ENCODE measurements around the gene KCND3. TPM values are rescaled to one million over a fixed set of nuclear protein-coding genes. Genes with fewer than 3 reads are reported as not detected.
"Not testable (repeated sequence)": the region's sequence is repeated elsewhere in the genome, so short reads cannot be mapped to it uniquely, and the experiment has no call there.

Gene KCND3
- total RNA-seq, 1 donor from 2014 or later, result 24.7 TPM

- DNase-seq (ENCODE audit: low spot score) (no peak), ATAC-seq (no peak)
These were observed 170.9 kb downstream of the KCND3 start for GRCh38 chr1:111818546-111818945.

GRCh38 chr1:111818081-111818480 is 171.4 kb downstream of the KCND3 start:
- DNase-seq (ENCODE audit: low spot score) (no peak), ATAC-seq (no peak)

DNA sequence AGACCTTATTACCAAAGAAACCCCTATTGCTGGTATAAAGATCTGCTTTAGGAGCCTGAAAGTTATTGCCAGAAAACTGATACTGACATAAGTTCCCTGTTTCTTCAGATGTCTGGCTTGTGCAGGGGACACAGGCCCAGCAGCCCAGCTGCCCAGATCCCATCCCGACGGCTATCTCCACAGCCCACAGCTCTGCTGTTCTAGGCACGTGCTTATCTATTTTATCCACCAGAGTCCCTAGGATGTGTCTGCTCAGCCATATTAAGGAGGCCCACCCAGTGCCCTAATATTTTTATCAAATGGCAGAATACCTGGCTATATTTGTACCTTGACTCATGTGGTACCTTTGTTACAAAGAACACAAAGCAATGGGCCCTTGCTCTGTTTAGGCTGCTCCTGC is 174.8 kb downstream of the KCND3 start:
- no peak for DNase-seq (ENCODE audit: low spot score)
- no peak for ATAC-seq

- ATAC-seq, result no peak
- DNase-seq (ENCODE audit: low spot score), result no peak
These were observed 175.2 kb downstream of the KCND3 start for GRCh38 chr1:111814305-111814628.

GRCh38 chr1:111813440-111814304 is 175.8 kb downstream of the KCND3 start:
- peak; percentile 55 for ATAC-seq
- no peak for DNase-seq (ENCODE audit: low spot score)

GRCh38 chr1:111812306-111812705 is 177.2 kb downstream of the KCND3 start:
- no peak for DNase-seq (ENCODE audit: low spot score)
- ATAC-seq, result no peak

DNA sequence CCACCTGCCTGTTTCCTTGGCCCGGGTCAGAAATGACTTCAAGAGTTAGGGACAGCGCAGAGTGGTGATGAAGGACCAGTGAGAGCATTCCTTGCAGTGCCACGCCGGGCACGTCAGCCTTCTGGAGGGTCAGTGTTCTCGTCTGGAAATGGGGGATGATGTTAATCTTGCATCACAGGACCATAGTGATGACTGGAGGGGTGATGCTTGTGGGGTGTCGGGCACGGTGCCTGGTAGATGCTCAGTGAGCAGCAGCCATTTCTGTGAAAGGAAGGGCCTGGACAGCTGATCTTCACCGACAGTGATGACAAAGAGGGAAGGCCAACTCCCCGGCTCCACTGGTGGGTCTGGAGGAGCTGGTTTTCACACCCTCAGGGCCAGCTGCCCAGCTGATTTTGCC is 177.6 kb downstream of the KCND3 start:
- DNase-seq (ENCODE audit: low spot score), result no peak
- no peak for ATAC-seq

DNA sequence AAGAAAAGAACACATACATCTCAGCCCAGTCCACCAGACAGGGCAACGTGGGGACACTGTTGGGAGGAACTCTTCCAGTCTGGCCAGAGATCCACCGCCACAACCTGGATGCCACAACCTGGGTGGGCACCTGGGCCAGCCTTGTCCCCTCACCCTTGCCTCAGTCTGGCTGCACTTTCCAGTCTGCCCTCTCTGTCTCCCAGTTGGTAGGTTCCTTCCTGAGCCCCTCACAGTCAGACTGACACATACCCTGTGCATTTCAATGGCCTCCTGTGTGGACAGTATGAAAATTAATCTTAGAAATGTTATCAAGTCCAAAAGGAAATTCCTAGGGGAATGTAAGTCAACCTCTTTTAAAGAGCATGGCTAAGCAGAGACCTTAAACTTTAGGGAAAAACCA is 184.2 kb downstream of the KCND3 start:
- DNase-seq (ENCODE audit: low spot score) (no peak), ATAC-seq (no peak)

GRCh38 chr1:111804776-111805175 is 184.7 kb downstream of the KCND3 start:
- ATAC-seq (no peak), DNase-seq (ENCODE audit: low spot score) (no peak)

DNA sequence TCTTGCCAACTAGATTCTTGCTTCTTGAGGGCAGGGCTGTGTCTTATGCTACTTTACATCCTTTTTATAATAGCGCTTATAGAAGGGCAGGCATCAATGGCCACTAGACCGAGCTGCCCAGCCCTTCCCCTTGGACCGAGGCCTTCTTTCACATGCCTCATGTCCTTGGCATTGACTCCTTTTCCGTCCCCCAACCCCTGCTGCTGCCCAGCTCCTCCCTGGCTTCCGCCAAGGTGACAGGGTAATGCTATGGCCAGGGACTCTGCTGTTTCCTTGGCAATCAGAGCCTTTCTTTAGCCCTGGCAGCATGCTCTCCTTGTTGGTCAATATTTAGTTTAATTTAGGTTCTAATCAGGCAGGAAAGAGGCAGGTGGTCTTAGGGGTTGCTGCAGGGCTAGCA is 185.5 kb downstream of the KCND3 start:
- ATAC-seq (no peak), DNase-seq (ENCODE audit: low spot score) (no peak)

GRCh38 chr1:111802984-111803383 is 186.5 kb downstream of the KCND3 start:
- ATAC-seq, result no peak

DNA sequence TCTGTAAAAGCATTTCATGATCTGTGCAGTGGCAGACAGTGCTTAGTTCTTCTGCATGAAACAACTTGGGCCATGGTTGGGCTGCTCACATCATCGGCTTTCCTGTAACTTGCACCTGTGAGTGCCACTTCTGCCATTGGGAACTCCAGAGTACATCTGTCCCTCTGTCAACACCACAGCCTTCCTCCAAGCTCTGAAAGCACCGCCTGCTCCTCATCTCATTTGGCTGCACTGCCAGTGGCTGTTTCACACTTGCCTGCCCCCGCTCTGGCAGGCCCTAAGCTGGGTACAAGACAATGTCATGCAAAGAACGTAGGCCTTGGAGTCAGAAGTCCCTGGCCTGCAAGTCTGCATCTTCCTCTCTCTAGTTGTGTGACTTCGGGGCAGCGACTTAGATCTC is 187.4 kb downstream of the KCND3 start:
- ATAC-seq (no peak), DNase-seq (ENCODE audit: low spot score) (no peak)

More at GRCh38 chr1:111802984-111803383, 186.5 kb downstream of the KCND3 start:
- DNase-seq (ENCODE audit: low spot score), result no peak

DNA sequence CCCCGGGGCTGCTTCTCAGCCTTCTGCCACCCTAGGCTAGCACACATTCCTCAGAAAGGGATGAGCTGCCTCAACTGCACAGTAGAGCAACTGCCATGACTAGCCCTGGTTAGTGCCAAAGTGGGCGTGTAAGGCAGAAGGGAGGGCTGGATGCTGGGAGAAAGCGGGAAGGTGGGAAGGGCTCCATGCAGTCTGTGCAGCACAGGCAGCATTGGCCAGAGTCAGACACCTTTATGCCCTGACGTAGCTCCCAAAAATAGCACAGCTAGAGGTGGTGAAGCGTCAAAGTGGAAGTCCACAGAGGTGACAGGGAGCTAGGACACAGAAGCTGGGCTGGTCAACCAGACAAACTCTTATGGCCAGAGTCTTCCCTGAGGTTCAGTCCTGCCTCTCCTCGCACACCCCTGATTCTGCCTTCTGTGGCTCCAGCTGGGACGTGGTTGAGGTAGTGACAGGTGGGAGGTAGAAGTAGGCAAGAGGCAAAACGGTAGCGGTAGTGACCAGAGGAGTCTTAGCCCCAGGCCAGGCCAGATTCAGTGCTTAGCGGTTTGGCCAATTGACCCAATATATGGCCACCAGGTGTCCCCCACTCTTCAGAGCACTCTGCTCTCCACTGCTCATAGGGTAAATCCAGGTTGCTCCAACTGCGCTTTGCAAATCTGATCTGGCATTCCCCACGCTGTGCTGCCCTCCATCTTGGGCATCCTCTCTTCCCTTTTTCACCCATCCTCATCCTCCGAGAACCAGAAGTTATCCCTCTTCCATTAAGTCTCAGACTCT is 188.2 kb downstream of the KCND3 start:
- DNase-seq (ENCODE audit: low spot score) (no peak), ATAC-seq (peak; percentile 67)

- not testable (repeated sequence) for ATAC-seq; DNase-seq (ENCODE audit: low spot score)
These were observed 189.7 kb downstream of the KCND3 start for GRCh38 chr1:111799722-111800121.

DNA sequence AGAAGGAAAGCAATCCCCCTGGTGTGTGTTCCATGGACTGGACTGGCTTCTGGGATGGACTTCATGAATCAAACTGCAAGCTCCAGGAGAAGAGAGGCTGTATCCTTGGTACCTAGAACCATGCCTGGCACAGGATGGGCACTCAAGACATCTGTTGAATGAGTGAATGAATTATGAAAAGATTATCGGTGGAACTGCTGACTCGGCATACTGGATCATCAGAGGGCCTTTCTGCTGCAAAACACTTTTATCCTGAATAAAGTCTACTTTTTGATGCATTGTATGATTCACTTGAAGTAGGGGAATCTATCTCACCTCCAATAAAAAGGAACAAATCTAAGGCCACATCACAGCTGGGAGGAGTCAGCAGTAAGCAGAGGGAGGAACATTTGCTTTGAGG is 190.9 kb downstream of the KCND3 start:
- DNase-seq (ENCODE audit: low spot score), result no peak
- no peak for ATAC-seq

DNA sequence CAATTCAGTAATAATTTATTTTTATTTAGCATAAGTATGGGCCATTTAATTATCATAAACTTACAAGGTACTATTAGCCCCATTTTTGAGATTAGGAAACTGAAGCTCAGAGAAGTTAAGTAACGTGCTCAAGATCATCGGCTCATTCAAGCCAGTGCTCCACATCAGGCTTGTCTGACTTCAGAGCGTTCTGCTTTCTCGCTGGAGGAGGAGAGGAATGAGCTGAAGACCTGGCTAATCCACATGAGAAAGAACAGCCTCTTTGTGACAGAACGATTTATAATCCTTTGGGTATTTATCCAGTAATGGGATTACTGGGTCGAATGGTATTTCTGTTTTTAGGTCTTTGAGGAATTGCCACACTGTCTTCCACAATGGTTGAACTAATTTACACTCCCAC is 194.1 kb downstream of the KCND3 start:
- DNase-seq (ENCODE audit: low spot score) (no peak), ATAC-seq (no peak)

- DNase-seq (ENCODE audit: low spot score) (no peak), ATAC-seq (no peak)
These were observed 195.5 kb downstream of the KCND3 start for GRCh38 chr1:111793923-111794322.

DNA sequence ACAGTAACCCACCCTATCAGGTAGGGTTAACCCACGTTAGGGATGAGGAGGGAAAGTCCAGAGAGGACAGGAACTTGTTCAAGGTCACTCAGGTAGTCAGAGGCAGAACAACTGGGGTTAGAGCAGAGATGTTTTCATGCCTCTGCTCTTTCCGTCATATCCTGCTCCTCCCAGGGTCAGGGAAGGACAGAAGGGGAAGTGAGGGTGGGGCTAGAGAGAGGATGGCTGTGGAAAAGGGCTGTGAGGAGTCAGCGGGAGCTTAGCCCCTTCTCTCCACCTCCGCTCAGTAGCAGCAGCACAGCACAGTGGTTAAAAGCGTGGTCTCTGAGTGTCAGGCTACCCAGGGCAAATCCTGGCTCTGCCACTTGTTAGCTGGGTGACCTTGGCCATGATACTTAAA is 197.2 kb downstream of the KCND3 start:
- no peak for DNase-seq (ENCODE audit: low spot score)
- no peak for ATAC-seq

- DNase-seq (ENCODE audit: low spot score) (no peak), ATAC-seq (no peak)
These were observed 197.7 kb downstream of the KCND3 start for GRCh38 chr1:111791776-111792175.

GRCh38 chr1:111789666-111790316 is 199.7 kb downstream of the KCND3 start:
- ATAC-seq (peak; percentile 69), DNase-seq (ENCODE audit: low spot score) (no peak)

- ATAC-seq (no peak), DNase-seq (ENCODE audit: low spot score) (no peak)
These were observed 200.3 kb downstream of the KCND3 start for GRCh38 chr1:111789142-111789541.

Data from left lobe of liver (tissue), 2 donors.